NOMO-1 (cell line): Measurements from ENCODE around the gene SMAD7.

ENCODE experiments used
- DNase-seq, 2 experiments: peaks; one replicate each; lab custom pipeline; 2025; ENCODE audit not compliant: unreplicated experiment in 2 of 2; lab: John Stamatoyannopoulos, UW

Gene SMAD7

GRCh38 chr18:48946329-48946835, 4.4 kb downstream of the SMAD7 start:
- DNase-seq, result no peak

- no peak for DNase-seq
Measured at GRCh38 chr18:48945953-48946217, 4.9 kb downstream of the SMAD7 start.

- no peak for DNase-seq
Measured at GRCh38 chr18:48944634-48945033, 6.1 kb downstream of the SMAD7 start.

- DNase-seq, result no peak
Measured at GRCh38 chr18:48943736-48944527, 6.8 kb downstream of the SMAD7 start.

GRCh38 chr18:48943333-48943732, 7.4 kb downstream of the SMAD7 start:
- no peak for DNase-seq

GRCh38 chr18:48942554-48943261, 8.1 kb downstream of the SMAD7 start:
- DNase-seq, result no peak

- DNase-seq, result no peak
Measured at GRCh38 chr18:48942086-48942485, 8.7 kb downstream of the SMAD7 start.

GRCh38 chr18:48941672-48942071, 9.1 kb downstream of the SMAD7 start:
- DNase-seq, result no peak

- no peak for DNase-seq
Measured at GRCh38 chr18:48940854-48941611, 9.7 kb downstream of the SMAD7 start.

GRCh38 chr18:48939205-48940097, 11.3 kb downstream of the SMAD7 start:
- DNase-seq, result no peak

- no peak for DNase-seq
Measured at GRCh38 chr18:48938827-48939204, 11.9 kb downstream of the SMAD7 start.

GRCh38 chr18:48937869-48938750, 12.7 kb downstream of the SMAD7 start:
- DNase-seq, result no peak

GRCh38 chr18:48935433-48935774, 15.4 kb downstream of the SMAD7 start:
- no peak for DNase-seq

- DNase-seq, result peak; percentile 55 to 68
Measured at GRCh38 chr18:48934723-48935432, 15.9 kb downstream of the SMAD7 start.

- DNase-seq, result peak; percentile 53 to 67
Measured at GRCh38 chr18:48934415-48934722, 16.4 kb downstream of the SMAD7 start.

GRCh38 chr18:48933578-48934414, 17.0 kb downstream of the SMAD7 start:
- DNase-seq, result no peak

- peak; percentile 76 to 86 for DNase-seq
Measured at GRCh38 chr18:48932822-48933510, 17.8 kb downstream of the SMAD7 start.

- DNase-seq, result no peak
Measured at GRCh38 chr18:48932462-48932818, 18.3 kb downstream of the SMAD7 start.
